H54 (cell line): Measurements from ENCODE around the gene HOXC9.

ENCODE experiments used
- DNase-seq: peaks from one replicate; pipeline ENCODE4 v3.0.0; 2011; ENCODE audit warnings: low spot score, mixed read lengths; ENCODE audit not compliant: insufficient read length
- FAIRE-seq: peaks from 3 replicates; lab custom pipeline; 2011; peaks lifted over from hg19 to GRCh38; lab: Jason Lieb, UNC
- POLR2A ChIP-seq: IDR thresholded peaks from 2 replicates; pipeline ENCODE4 v1.6.1; 2011; ENCODE audit warnings: low read depth, mild to moderate bottlenecking, low read length

HOXC9 gene

DNA sequence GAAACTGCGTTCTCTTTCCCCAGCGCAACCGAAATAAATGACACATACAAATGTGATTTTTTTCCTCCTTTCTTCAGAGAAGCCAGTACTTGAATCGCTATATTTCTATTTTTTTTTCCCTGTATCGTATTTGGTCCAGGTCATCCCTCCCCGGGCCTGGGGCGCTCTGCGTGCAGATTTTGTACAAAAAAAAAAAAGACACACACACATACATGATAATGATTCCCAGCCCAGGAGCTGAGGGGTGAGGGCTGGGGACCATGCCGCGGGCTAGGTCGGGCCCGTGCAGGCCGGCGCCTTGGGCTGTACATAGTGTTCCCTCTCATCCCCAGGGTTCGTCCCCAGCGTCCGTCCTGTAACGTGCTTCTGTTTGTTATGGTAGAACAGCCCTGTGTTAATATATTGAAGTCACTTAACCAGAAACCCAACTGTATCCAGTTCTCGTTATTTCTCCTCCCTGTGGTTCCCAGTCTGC is 3.0 kb downstream of the HOXC9 start:
- FAIRE-seq, result no peak
- no peak for TF ChIP-seq POLR2A
- no peak for DNase-seq

DNA sequence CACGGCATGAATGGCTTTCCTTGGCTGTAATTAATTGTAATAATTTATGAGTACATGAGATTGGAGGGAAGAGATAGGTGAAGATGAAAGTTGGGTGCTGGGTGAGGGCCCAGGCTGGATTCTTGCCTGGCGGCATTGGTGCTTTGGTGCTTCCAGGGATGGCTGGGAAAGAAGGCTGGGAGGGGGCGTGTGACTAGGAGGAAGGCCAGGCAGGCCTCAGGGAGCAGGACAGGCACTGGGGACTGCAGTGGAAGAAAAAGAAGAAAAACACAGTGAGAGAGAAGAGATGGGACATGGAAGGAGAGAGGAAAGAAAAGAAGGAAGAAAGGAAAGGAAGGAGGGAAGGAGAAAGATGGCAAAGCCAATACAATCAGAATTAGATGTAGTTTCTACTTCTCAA is 3.7 kb downstream of the HOXC9 start:
- TF ChIP-seq POLR2A, result no peak
- FAIRE-seq (no peak), DNase-seq (no peak)

DNA sequence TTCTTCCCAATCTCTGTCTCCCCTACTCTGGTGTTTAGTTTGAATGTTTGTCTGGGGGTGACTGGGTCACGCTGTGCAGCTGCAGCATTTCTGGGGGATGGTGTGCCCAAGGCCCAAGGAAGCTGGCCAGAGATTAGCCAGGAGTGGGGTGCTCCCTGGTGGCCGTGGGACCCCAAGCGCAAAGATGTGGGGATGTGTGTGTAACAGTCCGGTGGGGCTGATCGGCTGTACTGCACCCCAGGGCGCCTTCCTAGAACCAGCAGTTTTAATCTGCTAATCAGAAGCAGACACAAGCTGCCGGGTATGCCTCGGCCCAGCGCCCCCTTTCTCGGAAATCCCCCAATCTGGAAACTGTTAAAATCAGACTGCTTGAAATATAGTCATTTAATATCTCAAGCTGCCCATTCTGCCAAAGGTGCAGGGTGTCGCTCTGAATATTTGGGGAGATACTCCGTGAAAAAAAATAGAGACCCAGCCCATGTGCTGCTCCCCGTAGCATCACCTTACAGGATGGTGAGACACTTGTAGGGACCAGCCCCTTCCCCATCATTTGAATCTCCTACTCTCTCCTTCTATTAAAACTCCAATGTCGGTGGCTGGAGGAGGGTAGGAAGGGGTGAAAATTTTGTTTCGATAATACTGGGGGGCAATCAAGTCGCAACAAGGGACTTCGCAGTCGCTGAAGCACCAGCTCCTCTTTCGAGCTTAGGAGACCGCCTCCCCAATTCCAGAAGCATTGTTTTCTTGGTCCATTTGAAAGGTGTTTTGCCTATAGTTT is 4.3 kb downstream of the HOXC9 start:
- DNase-seq (no peak), FAIRE-seq (no peak)
- TF ChIP-seq POLR2A, result no peak

DNA sequence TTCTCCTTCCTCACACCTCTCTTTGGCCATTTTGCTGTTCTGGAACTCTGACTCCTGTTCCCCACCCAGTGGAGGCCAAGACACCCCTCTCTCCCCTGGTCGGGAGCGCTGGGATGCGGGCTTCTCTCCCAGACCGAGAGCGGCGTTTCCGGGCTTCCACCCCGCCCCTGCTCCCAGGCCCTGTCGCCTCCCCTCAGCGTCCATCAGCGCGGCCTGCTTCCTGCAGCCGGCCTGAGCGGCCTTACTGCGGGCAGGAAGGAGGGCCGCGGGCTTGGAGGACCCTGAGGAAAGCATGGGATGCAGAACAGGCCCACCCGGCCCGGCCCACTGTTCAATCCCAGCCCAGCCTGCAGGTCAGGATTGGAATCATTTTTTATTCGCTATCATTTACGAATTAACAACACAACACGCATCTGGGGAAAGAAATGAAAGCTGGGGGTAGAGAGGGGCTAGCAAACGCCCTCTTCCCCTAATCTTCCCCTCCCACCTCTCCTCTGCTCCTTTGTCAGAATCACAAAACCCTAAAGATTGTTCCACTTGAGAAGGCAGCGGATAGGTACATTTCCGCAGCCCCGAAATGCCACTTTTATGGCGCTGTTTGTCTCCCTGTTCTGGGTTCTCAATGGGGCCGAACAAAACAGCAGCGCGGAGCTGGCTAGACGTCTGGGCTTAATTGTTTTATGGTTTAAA is 5.0 kb downstream of the HOXC9 start:
- DNase-seq, result no peak
- no peak for FAIRE-seq
- no peak for TF ChIP-seq POLR2A

DNA sequence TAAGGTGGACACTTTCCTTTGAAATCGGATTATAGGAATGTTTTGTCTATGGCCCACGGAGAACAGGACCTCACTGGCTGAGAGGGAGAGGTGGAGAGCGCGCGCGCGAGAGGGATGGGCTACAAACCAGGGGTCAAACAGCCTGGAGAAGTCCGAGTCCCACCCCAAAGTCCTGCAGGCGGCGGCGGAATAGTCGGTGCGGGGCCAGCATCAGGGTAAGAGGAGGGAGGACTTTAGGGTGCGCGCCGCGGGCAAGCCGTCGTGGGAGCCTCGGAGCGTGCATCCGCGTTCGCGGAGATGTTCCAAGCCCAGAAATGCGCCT is 5.5 kb downstream of the HOXC9 start:
- FAIRE-seq (no peak), DNase-seq (no peak)
- TF ChIP-seq POLR2A, result no peak

DNA sequence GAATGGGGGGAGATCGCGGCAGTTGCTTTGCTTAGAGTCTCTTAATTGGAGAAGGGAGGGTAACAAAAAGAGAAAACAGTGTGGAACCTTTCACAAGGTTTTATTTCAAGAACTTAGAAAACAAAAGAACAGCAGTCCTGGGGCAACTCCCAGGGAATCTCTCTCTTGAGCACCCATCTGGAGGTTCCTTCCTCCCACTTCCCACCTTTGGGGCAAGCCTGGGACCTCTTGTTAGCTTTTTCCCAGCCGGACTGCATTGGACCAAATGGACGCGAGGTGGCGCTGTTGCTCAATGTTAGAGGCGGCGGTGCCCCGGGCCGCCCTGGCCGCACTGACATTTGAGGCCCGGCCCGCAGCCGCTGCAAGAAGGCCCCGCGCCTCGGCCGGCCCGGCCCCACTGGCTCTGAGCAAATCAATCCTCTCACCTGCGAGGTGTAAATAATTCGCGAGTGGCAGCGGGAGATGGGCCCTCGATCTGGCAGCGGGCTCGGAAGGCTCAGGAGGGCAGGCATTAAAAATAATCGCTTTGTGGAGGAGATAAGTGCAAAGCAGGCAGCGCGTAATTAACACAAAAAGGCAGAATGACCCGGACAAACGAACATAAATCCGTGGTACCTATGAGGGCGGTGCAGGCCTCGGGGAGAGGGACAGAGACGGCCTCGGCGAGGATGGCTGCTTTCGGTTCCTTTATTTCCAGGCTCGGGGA is 6.0 kb downstream of the HOXC9 start:
- DNase-seq, result peak; percentile 89
- FAIRE-seq, result no peak
- TF ChIP-seq POLR2A, result no peak

DNA sequence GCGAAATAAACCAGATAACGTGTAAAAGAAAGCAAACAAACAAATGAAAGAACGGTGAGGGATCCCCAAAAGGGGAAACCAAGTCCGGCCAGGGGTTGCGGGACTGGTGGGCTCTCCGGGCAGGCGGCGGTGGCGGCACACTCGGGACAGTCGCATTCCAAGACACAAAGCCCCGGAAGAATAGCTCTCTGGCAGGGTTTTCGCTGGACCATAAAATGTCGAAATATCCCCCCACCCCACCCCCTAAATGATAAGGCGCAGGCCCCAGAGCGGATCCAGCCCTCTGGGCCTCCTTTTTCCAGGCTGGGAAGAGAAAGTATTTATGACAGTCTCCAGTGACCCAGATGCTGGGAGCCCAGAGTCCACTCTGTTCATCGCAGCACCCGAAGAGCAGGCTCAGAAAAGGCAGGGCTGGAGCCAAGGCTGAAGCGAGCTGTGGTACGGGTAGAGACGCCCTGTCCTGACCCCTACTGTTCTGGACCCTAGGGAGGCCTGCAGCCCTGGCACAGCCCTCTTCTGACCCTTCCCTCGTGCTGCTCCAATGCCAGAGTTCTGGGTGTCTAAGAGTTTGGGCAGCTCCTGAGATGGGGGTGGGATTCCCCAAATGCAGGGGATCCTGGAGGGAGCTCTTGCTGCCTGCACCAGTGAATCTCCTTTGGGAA is 6.7 kb downstream of the HOXC9 start:
- FAIRE-seq (no peak), DNase-seq (no peak)
- no peak for TF ChIP-seq POLR2A

DNA sequence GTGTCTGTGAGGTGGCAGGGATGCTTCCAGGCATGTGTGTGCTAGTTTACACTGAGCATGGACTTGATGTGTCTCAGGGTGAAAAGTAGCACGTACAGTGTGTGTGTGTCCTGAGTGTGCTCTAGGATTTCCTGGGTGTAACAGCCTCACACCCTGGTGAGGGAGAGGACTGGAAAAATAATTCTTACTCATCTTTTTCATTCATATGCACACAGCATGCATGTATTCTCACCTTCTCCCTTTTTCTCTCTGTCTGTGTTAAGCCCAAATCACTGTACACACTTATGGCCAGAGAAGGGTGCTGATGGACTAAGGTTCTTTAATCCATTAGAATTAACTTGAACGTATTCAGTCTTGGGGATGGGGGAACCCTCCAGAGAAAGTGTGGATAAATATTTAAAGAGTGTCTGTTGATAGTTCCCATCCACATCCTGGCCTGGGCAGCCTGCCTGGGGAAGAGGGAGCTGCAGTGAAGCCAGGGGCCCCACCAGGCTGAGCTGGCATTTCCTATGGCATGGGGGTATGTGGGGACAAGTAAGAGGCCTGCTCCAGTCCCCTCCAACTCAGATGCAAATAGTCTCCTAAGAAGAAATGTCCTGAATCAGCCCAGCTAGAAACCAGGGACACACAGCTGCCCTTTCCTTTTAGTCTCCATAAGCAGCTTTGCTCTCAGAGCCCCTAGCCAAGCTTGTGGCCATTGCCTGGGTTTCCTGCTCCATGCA is 7.7 kb downstream of the HOXC9 start:
- DNase-seq (no peak), FAIRE-seq (no peak)
- no peak for TF ChIP-seq POLR2A

DNA sequence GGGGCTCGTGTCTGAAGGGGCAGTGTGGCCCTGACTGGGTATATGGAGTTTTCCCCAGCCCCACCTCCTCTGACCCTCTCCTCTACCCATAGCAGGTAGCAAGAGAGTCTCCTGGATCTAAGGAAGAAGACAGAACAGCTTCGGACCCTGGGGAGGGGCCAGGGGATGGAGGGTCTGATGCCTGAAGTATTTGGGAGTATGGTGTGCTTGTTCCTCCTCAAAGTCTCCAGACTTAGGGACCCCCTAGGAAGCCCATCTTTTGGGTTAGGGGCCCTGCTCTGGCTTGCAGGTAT is 8.2 kb downstream of the HOXC9 start:
- FAIRE-seq, result no peak
- TF ChIP-seq POLR2A, result no peak

DNA sequence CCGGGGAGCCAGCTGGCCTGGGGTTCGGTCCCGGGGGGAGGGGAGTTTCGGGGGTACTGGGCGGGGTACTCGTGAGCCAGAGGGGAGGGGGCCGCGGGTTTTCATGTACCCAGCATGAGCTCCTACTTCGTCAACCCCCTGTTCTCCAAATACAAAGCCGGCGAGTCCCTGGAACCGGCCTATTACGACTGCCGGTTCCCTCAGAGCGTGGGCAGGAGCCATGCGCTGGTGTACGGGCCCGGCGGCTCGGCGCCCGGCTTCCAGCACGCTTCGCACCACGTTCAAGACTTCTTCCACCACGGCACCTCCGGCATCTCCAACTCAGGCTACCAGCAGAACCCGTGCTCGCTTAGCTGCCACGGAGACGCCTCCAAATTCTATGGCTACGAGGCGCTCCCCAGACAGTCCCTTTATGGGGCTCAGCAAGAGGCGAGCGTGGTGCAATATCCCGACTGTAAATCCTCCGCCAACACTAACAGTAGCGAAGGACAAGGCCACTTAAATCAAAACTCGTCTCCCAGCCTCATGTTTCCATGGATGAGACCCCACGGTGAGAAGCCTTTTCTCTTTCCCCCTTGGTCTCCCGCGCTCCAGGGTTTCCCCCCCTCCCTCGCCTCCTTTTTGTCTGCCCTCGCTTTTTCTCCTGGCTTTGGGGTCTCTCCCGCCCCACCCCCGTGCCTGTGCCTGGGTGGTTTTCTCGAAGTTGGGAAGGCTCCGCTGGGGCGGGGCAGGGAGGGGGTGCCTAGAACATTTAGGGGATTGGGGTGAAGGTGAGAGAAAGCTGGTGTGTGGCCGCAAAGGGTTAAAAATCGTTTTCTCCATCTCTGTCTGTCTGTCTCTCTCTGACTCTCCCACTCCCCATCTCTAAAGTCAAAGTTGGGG is 9.5 kb downstream of the HOXC9 start:
- no peak for TF ChIP-seq POLR2A
- DNase-seq (no peak), FAIRE-seq (no peak)

More for the DNA sequence above, 8.2 kb downstream of the HOXC9 start:
- no peak for DNase-seq

DNA sequence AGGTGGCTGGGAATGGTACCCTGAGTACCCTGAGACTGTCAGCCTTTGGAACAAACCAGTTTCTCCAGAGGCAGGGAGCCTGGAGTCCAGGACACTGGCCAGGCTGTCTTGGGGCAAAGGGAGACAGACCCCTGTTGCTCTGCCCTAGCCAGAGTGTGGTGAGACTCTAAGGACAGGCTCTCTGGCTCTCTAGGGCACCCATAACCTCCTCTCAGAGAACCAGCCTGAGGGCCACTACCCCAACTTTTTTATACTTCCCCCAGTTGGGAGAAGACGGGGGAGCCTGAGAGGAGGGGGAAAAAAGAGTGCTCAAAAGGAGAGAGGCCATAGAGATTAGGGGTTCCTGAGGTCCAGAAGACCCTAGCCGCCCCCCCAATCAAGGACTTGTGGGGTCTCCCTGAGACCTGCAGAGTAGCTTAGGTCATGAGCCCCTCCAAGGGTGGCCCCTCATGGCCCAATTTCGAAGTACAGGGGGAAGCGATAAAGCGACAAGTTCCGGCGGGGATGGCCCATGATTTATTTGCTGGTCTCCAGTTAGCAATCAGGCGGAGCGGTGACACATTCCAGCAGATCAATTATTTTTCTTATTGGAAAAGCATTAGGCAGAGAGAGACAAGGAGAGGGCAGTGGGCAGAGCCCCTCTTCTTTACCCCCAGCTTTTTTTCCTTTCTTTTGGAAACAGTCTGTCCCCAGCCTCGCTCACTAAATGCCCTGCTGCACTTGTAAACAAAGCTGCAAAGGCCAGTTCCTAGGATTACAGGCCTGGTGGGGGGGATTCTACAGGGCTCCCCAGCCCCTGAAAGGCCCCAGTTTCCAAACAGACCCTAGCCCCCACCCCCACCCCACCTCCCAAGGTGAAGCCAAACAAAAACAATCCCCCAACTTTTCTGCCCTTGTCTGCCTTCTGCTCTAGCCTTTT is 10.4 kb downstream of the HOXC9 start:
- no peak for FAIRE-seq

More for the DNA sequence above, 10.4 kb downstream of the HOXC9 start:
- TF ChIP-seq POLR2A, result no peak
- DNase-seq, result no peak
